IPS-NIHi7 (cell line): ENCODE results near the gene SRRM2.

Experiments
- DNase-seq: peaks from one replicate; pipeline ENCODE4 v3.0.0; 2012; ENCODE audit warnings: mixed read lengths; ENCODE audit errors: extremely low spot score

The SRRM2 gene

GRCh38 chr16:2777231-2777902 lies 24.9 kb downstream of the SRRM2 start, which contains the start of gene ELOB:
Gene ELOB, minus strand, starts transcription at chr16:2777280. Its CDS starts 41 bp downstream, at chr16:2777239.
- DNase-seq: peak; percentile 96

- DNase-seq: peak; percentile 56
Measured at GRCh38 chr16:2777903-2778629, 25.6 kb downstream of the SRRM2 start.

DNA sequence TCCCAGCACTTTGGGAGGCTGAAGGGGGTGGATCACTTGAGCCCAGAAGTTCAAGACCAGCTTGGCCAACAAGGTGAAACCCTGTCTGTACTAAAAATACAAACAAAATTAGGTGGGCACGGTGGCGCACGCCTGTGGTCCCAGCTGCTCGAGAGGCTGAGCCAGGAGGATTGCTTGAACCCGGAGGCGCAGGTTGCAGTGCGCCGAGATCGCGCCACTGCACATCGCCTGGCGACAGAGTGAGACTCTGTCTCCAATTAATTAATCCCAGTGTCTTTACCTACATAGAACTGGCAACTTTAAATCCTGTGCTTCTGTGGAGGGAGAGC lies 26.2 kb downstream of the SRRM2 start:
- DNase-seq: no peak

DNA sequence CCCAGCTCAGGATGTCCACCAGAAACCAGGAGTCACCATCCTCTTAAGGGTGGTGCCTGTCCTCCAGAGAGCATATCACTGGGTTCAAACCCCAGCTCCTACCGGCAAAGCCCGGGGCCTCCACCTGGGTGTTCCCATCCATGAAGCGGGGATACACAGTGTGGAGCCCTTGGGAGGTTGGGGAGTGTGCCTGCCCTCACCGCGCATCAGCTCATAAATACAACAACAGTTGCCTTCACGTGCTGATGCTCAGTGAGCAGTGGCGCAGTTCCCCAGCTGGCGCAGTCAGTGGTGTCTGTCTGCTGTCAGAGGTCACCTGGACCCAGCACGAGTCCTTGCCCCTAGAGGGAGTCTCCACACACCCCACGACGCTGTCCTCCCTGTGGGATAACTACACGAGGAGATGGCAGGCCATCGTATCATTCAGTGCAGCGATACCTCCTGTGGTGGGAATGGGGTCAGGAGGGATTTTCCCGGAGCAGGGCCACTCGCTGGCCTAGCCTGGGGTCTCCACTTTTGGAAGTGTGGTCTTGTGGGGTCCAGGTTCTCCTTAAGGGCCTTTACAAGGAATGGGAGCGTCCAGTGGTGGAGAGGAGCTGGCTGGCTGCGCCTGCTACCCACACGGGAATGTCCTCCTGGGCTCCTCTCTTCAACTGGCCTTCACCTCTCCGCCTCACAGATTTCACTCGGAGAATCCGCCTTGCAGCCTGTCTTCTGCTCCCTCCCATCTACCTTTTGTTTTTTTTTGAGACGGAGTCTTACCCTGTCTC lies 26.9 kb downstream of the SRRM2 start:
- DNase-seq: no peak

DNA sequence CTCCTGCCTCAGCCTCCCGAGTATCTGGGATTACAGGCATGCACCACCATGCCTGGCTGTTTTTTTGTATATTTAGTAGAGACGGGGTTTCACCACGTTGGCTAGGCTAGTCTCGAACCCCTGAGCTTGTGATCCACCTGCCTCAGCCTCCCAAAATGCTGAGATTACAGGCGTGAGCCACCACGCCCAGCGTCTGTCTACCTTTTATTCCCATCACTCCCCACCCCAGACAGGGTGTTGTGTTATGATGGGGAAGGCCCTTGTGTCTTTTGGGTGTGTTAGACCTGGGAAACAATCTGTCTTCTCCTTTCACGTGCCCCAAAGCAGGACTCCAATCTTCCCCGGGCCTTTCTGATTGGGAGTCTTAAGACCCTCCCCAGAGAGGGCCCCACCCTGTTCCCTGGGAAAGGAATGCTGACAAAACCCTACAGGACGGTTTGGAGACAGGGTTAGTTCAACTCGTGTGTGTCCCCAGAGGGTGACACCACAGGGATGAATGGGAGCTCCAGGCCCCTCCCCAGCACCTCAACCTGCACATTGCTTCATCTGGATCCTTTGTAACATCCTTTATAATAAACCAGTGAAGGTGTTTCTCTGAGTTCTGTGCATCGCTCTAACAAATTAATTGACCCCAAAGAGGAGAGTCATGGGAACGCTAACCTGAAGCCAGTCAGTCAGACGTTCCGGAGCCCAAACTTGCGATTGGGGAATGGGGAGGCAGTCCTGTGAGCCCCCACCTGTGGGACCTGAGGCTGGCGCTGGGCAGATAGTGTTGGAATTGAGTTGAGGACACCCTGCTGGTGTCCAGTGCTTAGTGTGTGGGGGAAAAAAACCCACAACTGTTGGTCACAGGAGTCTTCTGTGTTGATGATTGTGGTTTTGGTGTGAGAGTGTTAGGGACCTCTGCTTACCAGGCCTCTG lies 27.8 kb downstream of the SRRM2 start:
- DNase-seq: no peak

- no peak for DNase-seq
Measured at GRCh38 chr16:2782583-2783351, 30.3 kb downstream of the SRRM2 start.

- no peak for DNase-seq
Measured at GRCh38 chr16:2783581-2784357, 31.3 kb downstream of the SRRM2 start.

GRCh38 chr16:2784358-2785100 lies 32.1 kb downstream of the SRRM2 start:
- no peak for DNase-seq

GRCh38 chr16:2785101-2785991 lies 32.9 kb downstream of the SRRM2 start:
- no peak for DNase-seq

GRCh38 chr16:2786061-2786825 lies 33.8 kb downstream of the SRRM2 start:
- DNase-seq: no peak

- DNase-seq: no peak
Measured at GRCh38 chr16:2786826-2787151, 34.4 kb downstream of the SRRM2 start.

DNA sequence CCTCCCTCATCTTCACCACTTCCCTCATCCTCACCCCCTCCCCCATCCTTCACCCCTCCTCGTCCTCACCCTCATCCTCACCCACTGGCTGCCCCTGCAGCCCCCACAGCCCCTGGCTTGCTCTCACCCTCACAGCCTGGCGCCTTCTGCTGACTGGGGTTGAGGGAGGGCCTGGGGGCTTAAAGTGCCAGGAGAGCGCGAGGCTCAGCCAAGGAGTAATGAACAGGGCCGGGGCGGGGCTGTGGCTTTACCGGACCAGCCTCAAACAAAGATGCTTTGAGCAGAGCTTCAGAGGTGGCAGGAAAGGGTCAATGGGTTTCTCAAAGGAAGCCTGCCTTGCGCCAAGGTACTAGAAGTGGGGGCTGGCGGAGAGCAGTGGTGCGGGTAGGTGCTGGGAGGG lies 35.0 kb downstream of the SRRM2 start, which contains the start of gene PRSS33:
Gene PRSS33 (minus strand): TSS at position 155 of the 400 bp plus-strand sequence. CDS start 1,013 bp downstream, outside the sequence.
- no peak for DNase-seq

DNA sequence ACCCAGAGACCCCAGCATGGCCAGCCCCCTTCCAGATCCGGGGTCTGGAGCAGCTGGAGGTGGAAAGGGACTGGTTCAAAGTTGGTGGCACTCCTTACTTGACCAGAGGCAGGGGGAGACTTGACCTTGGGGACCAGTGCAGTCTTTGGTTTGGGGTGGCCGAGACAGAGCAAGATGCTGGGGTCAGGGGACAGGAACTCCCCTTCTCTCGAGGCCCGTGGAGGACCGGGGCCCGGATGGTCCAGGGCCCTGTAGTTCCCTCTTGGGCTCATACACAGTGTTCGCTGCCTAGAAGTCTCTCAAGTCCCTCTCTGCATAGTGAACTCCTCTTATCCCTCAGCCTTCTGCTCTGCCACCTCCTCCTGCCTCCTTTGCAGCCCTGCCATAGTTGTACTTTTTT lies 35.5 kb downstream of the SRRM2 start:
- no peak for DNase-seq

DNA sequence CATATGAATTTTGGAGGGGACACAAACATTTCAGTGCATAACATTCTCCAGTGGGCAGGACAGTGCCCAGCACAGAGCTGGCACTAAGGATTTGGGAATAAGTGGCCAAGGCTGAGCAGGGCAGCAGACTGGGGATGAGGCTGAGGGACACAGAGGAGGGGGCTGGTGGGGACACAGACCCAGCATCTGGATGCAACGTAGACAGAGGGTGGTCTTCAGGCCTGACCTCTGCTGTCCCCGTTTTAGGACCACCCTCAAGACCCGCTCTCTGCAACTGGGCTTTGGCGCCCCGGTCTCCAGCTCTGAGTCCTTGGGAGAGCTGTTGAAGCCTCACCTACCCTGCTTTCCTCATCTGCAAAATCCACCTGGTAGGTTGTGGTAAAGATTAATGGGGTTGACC lies 38.2 kb downstream of the SRRM2 start:
- DNase-seq: no peak

DNA sequence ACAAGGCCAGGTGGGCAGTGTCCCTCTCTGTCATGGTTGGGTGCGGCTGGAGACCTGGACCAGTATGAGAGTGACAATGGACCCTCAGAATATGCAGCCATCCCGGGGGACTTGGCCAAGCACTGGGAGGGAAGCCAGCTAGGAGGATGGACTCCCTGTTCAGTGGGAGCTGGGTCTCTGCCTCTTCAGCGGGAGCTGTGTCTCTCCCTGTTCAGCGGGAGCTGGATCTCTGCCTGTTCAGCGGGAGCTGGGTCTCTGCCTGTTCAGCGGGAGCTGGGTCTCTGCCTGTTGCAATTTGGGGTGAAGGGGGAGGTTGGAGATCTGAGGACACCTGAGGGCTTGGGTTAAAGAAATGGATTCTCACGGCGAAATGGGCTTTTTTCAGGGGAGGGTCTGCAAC lies 38.7 kb downstream of the SRRM2 start:
- no peak for DNase-seq

DNA sequence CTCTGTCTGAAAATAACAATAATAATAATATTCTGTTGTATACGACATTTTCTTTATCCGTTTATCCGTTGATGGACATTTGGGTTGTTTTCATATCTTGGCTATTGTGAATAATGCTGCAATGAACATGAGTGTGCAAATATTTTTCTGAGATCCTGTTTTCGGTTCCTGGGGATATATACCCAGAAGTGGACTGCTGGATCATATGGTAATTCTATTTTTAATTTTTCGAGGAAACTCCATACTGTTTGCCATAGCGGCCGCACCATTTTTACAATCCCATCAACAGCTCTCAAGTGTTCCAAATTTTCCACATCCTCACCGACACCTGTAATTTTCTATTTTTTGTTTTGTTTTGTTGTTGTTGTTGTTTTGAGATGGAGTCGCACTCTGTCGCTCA lies 40.5 kb downstream of the SRRM2 start:
- DNase-seq: no peak

GRCh38 chr16:2795395-2796143 lies 43.1 kb downstream of the SRRM2 start:
- DNase-seq: no peak
